AG04449 (cell line): ENCODE results near the gene ITGA11.

Experiments used
- CTCF ChIA-PET: fragments of 350-600 bp; formaldehyde crosslinking; extraction: SDS; loops from one replicate; lab custom pipeline; 2021; ENCODE audit warnings: antibody characterized with exemption; lab: Yijun Ruan, JAX
- POLR2A ChIA-PET: fragments of 400-600, 350-600 bp; formaldehyde crosslinking; extraction: SDS; loops from one replicate; lab custom pipeline; 2020; ENCODE audit warnings: antibody characterized with exemption, inconsistent platforms; lab: Yijun Ruan, JAX
- DNase-seq: peaks from one replicate; pipeline ENCODE4 v3.0.0-alpha.2; 2010; ENCODE audit warnings: low read depth, low spot score
- H3K4me3 ChIP-seq: 2 replicates; pipeline ENCODE4 v1.5.1; 2011; ENCODE audit warnings: low read depth, mild to moderate bottlenecking, control low read depth, low read length
- TF ChIP-seq, protein P1 (sequence below): IDR thresholded peaks from one replicate; pipeline ENCODE4 v1.5.1; 2011; ENCODE audit warnings: mild to moderate bottlenecking, moderate library complexity, low read length, control low read depth, inconsistent platforms; ENCODE audit not compliant: insufficient read depth; ENCODE audit errors: missing control alignments

ITGA11 gene

DNA sequence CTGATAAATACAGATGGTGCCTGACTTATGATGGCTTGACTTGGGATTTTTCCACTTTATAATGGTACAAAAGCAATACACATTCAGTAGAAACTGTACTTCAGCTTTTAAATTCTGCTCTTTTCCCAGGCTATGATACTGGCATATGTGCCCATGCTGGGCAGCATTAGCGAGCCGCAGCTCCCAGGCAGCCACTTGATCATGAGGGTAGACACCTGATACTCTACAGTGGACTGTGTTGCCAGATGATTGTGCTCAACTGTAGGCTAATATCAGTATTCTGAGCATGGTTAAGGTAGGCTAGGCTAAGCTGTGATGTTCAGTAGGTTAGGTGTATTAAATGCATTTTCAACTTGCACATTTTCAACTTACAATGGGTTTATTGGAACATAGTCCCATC is 172.1 kb downstream of the ITGA11 start:
- H3K4me3 ChIP-seq = no peak overlapping the region
- DNase-seq = no peak
- TF ChIP-seq, protein P1, sequence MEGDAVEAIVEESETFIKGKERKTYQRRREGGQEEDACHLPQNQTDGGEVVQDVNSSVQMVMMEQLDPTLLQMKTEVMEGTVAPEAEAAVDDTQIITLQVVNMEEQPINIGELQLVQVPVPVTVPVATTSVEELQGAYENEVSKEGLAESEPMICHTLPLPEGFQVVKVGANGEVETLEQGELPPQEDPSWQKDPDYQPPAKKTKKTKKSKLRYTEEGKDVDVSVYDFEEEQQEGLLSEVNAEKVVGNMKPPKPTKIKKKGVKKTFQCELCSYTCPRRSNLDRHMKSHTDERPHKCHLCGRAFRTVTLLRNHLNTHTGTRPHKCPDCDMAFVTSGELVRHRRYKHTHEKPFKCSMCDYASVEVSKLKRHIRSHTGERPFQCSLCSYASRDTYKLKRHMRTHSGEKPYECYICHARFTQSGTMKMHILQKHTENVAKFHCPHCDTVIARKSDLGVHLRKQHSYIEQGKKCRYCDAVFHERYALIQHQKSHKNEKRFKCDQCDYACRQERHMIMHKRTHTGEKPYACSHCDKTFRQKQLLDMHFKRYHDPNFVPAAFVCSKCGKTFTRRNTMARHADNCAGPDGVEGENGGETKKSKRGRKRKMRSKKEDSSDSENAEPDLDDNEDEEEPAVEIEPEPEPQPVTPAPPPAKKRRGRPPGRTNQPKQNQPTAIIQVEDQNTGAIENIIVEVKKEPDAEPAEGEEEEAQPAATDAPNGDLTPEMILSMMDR = no peak
- CTCF ChIA-PET = interaction anchor here (1.1 to 1.7 kb wide), 2 partner anchors 10 to 21 kb away, joined by 3 to 5 read pairs; no protein-coding TSS in a partner anchor
- POLR2A ChIA-PET = no interaction called here

DNA sequence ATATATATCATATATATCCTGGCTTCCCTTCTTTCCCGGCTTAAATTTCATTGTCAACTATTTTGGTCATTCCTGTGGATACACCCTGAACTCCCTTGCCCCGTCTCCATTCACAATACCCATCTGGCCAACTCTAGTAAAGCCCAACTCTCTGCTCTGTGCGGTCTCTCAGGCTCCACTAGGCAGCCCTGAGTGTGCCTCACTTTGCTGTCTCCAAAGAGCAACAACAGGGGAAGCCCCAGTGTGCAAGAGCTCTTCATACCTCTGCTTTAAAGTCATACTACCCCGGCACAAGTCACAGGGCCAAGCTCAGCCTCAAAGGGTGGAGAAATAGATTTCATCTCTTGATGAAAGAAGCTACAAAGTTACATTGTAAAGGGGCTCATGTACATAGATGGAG is 173.3 kb downstream of the ITGA11 start:
- POLR2A ChIA-PET = no interaction called here
- H3K4me3 ChIP-seq = no peak overlapping the region
- TF ChIP-seq, protein P1 = no peak
- no peak for DNase-seq
- CTCF ChIA-PET = interaction anchor here (1.7 kb wide), 1 partner anchor 8 kb away, joined by 5 read pairs; no protein-coding TSS in a partner anchor

DNA sequence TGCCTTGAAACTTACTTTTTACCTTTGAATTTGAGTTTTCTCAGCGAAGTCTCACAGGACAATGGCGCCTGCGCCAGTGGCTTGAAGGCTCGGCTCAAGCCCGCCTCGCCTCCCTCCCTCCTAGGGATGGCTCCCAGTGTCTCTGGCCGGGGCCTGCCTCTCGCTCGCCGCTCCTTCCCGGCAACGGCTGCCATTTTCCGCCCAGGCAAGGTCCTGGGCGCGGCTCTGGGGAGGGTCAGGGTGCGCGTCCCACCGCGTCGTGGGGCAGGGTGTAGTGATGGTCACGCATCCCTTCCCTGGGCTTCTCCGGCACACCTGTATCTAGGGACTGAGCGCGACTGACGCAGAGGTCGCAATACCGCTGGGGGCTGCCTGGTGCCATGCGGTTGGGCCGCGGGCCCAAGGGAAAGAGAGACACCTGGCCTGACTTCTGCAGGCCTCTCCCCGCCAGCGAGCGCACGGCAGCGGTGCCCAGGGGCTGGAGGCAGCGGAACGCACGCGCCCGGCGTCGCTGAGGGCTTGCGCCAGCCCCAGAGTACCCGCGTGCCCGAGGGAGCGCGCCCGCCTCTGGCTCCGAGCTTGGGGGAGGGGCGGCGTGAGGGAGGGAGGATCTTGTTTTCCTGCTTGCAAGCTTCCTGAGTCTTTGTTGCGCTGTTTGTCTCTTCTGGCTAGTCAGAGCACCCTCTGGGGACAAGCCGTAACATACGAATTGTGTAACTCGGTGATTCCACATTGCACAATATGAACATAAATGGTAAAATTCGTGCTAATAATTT is 175.1 kb downstream of the ITGA11 start:
- POLR2A ChIA-PET = interaction anchor here (0.8 to 0.9 kb wide), 3 partner anchors 15 to 21 kb away, joined by 3 to 6 read pairs (median 4); partner anchors contain the start of gene FEM1B
- DNase-seq = no peak
- peak overlapping the region; percentile 59 for H3K4me3 ChIP-seq
- CTCF ChIA-PET = interaction anchor here (0.9 to 8.1 kb wide), 4 partner anchors 9 to 20 kb away, joined by 3 to 134 read pairs (median 3); partner anchors contain the start of gene FEM1B
- TF ChIP-seq, protein P1 = no peak

DNA sequence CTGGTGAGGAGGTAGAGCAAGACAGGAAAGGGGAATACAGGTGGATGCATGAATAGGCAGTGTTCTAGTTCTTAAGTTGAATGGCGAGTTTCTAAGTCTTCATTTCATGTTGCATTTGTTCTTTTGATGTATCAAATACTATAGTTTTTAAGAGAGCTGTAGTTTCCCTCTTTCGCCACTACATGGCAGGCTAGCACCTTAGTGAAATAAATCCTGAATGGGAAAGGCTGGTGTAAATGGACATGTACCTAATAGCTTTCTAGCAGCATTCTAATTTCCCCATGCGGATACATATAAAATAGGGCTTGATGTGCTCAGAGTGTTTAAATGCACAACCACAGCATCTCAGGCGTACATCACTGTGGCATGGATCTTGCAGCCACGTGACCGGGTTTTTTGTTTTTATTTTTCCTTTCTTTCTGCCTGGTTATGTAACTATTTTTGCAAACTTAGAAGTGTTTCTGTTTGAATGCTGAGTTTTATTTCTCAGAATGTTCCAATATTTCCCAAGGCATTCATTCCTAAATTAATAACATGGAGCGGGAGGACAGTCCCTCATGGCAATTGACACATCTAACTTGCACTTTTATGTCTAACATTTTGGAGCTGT is 178.9 kb downstream of the ITGA11 start:
- DNase-seq = no peak
- ChIA-PET POLR2A (interaction anchor here (0.6 to 1.4 kb wide), 7 partner anchors 18 to 672 kb away, joined by 3 to 5 read pairs (median 3); partner anchors contain the start of gene FEM1B), CTCF (interaction anchor here (0.6 to 8.1 kb wide), 39 partner anchors 9 to 671 kb away, joined by 3 to 134 read pairs (median 4); partner anchors contain the start of genes CLN6 and FEM1B)
- TF ChIP-seq, protein P1 = peak; percentile 69
- H3K4me3 ChIP-seq = no peak overlapping the region

DNA sequence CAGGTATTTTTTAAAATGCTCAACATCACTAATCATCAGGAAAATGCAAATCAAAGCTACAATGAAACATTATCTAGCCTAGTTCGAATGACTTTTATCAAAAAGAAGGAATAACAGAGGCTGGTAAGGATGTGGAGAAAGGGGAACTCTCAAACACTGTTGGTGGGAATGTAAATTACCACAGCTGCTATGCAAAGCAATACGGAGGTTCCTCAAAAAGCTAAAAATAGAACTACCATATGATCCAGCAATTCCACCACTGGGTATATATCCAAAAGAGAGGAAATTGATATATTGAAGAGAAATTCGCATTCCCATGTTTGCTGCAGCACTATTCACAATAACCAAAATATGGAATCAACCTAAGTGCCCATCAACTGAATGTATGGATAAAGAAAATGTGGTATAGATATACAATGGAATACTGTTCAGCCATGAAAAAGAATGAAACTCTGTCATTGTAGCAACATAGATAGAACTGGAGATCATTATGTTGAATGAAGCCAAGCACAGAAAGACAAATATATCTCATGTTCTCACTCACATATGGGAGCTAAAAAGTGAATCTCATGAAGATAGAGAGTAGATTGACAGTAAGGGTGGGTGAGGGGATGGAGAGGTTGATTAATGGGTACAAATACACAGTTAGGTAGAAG is 182.8 kb downstream of the ITGA11 start:
- no peak overlapping the region for H3K4me3 ChIP-seq
- no peak for DNase-seq
- ChIA-PET POLR2A (interaction anchor here (0.6 kb wide), 1 partner anchor 9 kb away, joined by 3 read pairs; no protein-coding TSS in a partner anchor), CTCF (interaction anchor here (0.6 to 8.1 kb wide), 4 partner anchors 8 to 627 kb away, joined by 3 to 134 read pairs (median 3); partner anchors contain the start of gene FEM1B)
- TF ChIP-seq, protein P1 = no peak
